HG03558 (cell line): ENCODE data around the gene RERGL.
"Not testable (repeated sequence)": the region's sequence is repeated elsewhere in the genome, so short reads cannot be mapped to it uniquely, and the experiment has no call there.

ENCODE experiments used
- ATAC-seq: cut with Tn5 transposase; IDR thresholded peaks from one replicate; pipeline ENCODE4 v1.9.1; 2021; ENCODE audit warnings: moderate number of reproducible peaks; ENCODE audit not compliant: unreplicated experiment; ENCODE audit errors: extremely low read depth

RERGL gene, protein sequence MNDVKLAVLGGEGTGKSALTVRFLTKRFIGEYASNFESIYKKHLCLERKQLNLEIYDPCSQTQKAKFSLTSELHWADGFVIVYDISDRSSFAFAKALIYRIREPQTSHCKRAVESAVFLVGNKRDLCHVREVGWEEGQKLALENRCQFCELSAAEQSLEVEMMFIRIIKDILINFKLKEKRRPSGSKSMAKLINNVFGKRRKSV

DNA sequence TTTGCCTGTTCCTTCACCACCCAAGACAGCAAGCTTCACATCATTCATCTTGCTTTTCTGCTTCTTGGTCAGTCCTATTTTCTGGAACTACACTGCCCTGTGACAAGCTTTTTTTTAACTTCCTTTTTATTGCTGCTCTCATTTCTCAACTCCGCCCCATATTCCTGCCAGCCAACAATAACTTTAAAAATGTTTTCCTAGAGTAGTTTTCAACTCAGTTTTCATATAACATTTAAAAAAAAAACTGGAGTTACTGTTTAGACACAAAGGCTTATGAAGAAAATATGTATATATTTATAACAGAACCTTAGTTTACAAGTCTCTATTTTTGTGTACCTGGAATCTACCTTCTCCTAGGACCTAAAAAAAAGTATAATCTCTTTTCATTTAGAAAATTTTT is at the start of gene RERGL:
RERGL (minus strand) TSS at position 101 of the 400 bp plus-strand sequence; CDS start at position 48, 53 bp downstream.
- ATAC-seq: no peak

DNA sequence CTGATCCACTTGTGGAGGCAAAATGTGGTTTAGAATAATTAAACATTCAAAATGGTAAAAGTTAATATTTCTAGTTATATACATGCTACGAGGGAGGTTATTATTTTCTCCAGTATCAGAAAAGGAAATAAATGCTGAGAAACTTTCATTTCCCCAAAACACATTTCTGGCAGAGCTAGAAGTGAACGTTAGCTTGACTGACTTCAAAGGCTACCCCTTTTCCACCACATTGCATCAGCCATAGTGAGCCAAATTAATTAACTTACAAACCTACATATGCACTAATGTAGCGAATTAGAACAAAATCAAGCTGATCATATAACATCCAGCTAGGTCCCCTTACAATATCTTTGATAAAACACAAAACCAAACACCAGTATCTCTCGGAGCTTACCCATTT is 49.3 kb upstream of the RERGL start:
- no peak for ATAC-seq

DNA sequence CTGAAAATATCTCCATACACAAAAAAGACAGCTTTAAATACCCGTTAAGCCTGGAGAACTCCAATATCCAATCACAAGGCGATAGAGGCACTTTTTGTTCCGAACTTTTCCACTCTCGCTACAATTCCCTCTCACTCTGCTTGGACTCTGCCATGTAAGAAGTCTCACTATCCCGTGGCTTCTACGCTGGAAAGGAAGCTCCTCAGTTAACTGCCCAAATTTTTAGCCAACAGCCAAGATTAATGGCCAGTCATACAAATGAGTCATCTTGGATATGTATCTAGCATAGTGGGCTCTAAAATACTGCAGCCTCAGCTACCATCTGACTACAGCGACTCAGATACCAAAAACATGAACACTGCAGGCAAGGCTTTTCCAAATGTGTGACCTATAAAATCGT is 45.5 kb upstream of the RERGL start:
- no peak for ATAC-seq

DNA sequence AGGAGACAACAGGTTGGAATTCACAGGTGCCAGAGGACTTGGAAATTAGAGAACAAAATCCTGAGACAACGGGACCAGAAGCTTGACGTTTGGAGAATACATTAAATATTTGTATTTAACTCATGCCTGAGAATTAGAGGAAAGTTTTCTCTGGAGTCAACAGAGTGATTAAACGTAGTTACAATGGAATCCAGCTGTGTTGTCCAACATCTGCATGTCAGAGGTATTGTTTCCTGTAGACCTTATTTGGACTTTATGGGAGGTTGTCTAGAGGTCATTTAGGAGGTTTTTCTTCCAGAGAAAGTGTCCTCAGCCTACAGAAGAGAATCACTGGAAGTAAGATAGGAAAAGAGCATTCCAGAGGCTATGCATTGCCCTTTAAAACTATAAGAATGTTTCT is 45.1 kb upstream of the RERGL start:
- ATAC-seq: no peak

DNA sequence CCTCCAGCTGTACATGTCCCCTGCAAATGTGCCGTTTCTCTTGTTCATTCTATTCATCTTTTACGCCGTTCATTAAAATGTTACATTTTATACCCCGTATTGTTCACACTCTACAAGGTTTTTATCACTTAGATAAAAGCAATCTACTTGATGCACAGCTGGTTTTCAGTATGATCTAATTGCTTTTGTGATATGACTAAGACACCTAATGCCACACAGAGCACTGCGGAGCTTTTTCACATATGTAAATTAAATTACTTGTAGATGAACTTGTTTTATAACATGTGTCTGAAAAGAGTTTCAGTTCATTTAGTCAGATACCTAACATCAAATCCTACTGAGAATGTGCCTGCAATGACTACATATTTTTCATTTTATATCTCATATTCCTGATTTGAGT is 40.9 kb upstream of the RERGL start:
- ATAC-seq: no peak

DNA sequence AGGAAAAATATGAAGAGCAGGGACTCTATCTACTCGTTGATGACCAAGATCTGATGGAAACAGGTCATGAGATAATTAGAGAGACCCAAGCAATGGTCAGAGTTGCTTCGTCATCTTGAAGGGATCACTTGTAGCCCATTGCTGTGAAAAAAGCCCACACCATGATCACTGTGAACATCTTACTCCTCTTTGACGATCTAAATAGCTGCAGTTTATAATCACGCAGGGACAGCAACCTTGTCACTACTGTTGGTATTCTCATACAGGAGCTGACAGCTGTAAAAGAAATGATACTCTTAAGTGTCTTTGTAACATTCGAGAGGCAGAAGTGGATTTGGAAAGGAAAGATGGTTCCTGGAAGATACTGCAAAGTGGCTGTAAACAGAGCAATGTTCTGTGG is 33.7 kb upstream of the RERGL start:
- ATAC-seq: no peak

DNA sequence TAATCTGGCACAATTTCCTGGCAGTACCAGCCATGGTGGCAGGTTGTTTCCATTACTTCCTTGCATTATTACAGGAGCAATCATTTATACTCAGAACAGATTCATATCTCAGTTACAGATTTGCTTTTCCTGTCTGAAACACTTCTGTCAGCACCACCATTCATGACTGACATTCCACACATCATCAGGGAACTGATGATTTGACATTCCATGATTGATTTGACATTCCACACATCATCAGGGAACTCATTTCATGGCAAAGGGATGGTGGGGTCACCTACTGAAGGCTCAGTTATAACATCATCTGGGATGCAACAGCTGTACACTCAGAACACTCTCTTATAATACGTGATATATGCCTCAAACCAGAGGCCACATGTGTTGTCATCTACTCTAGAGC is 30.9 kb upstream of the RERGL start:
- no peak for ATAC-seq

DNA sequence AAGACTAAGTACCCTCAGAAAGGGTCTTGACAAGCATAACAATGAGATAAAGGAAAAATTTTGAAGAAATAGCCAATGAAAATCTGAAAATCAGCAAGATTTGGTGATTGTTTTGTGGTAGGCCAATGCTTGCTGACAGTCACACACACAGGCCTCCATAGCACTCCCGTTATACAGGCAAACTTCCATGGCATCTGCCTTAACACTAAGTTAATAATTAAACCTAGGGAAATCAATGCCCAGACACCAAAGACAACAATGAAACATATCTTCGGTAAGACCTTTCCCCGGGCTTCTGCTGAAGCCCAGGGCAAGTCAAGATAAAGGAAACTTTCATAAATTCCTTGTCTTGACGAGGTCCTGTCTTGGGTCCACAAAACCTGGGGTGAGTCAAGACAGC is 18.6 kb upstream of the RERGL start:
- ATAC-seq: no peak

DNA sequence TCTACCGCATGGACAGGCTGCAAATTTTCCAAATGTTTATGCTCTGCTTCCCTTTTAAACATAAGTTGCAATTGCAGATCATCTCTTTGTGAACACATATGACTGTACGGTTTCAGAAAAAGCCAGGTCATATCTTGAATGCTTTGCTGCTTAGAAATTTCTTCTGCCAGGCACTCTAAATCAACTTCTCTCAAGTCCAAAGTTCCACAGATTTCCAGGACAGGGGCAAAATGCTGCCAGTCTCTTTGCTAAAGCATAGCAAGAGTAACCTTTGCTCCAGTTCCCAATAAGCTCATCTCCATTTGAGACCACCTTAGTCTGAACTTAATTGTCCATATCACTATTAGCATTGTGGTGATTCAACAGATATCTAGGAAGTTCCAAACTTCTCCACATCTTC is 13.6 kb upstream of the RERGL start:
- no peak for ATAC-seq

DNA sequence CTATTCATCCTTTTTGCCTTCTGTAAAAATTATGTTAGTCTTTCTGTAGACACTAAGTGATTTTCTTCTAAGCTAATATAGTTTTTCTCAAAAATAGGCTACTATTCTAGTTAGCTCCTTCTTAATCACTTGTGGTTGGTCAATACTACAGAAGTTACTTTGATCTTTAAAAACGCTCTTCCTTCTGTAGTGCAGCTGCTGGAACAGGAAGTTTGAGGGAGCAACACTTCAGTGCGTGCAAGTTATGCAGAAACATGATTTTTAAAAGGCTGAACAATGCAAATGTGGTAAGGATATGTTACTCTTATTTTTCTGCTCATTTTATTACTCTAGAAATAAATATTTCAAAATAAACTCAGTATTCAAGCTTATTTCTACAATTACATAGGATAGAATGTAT is 11.1 kb upstream of the RERGL start:
- no peak for ATAC-seq

DNA sequence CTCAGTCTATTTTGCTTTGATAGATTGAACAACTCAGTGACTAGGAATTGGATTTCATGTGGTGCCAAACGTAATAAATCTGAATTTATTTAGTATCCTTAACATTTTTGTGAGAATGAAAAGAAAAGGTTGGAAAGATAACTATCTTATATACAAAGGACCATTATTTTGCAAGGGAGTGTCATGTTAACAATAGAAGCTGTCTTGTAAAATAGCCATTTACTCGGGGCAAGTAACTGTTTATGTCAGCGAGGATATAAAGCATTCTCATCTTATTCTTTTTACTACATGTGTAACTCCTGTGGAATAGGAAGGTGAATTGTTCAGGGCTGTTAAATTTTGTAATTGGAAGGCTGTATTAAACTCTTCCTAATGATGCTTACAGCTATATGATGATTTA is 5.9 kb downstream of the RERGL start:
- no peak for ATAC-seq

DNA sequence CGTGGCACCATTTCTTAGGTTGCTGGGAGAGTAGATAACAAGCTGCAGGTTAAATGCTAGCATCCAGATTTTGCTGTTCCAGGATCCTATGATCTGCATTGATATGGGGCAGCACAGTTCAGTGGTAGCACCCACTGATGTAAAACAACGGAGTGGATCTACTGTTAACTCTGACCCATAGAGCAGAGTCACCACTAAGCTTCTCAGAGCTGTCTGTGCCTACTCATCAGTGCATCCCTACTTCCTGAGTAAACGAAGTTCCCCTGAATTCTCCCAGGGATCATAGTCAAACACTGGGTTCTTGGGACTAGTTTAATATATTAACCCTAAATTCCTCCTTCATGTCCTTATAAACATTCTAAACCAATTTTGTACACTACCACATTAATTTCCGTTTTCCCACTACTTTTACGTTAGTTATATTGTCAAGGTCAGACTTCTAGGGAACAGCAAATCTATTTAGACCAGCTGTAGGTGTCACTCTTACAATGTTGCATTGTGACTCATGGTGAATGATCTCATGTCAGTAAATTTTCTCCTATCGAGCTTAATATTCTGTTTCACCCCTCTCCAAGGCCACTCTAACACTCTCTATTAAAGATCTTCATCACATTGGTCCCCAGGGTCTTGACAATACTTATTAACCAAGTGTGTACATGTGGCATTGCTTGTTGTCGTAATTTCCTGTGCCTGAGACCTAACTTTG is 10.3 kb downstream of the RERGL start:
- ATAC-seq: no peak

DNA sequence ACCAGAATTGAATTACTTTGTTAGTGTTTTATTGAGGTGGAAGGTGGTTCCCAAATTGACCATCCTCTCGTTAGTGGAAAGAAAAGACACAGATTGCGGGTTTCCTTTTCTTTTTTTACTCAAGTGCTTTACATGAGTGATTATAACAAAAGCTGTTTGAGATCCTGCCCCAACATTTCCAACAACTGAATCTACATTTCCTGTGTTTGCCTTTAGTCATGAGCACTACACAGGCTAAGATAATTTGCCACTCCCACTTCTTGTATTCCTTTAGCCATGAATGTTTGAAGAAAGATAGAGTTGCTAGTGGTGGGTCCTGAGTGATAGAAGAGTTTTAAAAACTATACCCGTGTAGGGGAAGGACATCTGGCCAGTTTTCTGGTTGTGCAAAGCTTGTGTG is 16.0 kb downstream of the RERGL start:
- no peak for ATAC-seq

DNA sequence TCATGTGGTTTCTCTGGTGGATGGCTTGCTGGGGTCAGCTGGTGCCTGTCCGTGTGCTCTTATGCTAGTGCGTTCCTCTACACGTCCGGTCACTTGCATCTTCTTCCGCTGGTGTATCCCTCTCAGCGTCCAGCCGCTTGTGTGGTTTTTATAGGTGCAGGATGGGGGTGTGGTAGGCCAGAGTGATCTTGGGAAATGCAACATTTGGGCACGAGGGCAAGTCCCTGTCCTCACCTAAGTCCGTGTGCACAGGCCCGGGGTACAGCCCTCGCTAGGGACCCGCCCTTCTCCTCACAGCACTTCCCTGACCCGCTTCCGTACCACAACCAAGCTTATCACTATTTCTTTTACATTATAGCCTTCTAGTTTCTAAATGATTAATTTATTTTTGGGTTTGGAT is 17.3 kb downstream of the RERGL start:
- no peak for ATAC-seq

DNA sequence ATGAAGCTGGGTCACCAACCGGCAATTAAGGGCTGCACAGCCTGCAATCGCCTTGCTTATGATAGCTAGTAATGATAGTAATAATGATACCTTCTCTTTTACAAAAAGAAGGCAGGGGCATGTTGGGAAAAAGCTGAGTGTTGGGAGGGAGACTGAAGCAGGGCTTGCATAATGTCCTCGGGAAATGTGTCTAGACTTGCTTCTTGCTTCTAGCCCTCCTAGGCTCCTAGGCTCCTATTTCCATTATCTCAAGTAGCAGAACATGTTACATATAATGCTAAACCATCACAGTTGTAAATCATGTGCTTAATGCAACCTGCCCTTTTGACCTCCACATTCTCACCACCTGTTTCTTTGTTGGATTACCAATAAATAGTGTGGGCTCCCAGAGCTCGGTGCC is 18.7 kb downstream of the RERGL start:
- no peak for ATAC-seq

DNA sequence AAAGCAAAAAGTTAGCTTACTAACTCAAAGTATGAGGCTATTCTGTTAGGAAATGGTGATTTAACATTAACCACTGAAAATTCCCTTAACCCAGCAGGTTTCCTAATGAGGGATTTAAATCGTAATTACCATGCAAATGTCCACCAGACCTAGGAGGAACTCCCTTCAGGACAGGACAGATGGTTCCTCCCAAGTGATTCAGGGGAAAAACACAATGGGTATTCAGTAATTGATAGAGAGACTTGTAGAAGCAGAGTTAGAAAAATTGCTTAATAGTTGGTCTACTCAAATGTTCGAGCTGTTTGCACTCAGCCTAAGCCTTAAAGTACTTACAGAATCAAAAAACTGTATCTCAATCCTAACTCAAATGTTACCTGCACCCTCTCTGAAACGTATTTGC is 21.6 kb downstream of the RERGL start:
- ATAC-seq: no peak

DNA sequence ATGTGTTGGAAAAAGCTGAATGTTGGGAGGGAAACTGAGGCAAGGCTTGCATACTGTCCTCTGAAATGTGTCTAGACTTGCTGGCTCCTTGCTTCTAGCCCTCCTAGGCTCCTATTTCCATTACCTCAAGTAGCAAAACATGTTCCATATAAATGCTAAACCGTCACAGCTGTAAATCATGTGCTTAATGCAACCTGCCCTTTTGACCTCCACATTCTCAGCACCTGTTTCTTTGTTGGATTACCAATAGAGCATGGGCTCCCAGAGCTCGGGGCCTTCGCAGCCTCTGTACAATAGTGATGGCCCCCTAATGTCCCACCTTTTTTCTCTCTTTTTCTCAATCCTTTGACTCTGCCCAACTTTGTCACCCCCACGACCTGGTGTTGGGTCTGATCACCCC is 23.3 kb downstream of the RERGL start:
- ATAC-seq: no peak

DNA sequence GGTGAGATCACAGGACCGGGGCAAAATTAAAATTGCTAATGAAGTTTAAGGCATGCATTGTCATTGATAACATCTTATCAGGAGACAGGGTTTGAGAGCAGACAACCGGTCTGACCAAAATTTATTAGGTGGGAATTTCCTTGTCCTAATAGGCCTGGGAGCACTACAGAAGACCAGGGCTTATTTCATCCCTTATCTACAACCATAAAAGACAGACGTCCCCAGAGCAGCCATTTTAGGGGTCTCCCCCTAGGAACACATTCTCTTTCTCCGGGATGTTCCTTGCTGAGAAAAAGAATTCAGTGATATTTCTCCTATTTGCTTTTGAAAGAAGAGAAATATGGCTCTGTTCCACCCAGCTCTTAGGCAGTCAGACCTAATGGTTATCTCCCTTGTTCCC is 27.1 kb downstream of the RERGL start:
- ATAC-seq: not testable (repeated sequence)

DNA sequence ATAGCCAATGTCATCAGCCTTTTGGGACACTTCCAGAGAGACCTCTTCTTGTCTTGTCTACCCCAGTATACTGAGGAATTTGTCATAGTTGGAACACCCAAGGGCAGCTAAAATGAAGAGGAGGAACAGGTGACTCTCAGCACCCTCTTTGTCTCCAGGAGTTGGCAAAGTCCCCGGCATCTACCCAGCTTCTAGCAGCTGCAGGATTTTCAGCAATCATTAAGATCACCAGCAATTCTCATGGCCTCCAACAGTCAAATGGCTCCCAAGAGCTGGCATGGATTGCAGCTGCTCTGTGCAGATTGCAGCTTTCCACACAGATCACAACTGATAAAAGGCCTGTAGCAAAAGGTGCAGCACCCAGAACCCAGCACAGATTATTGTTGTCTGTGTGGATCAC is 32.9 kb downstream of the RERGL start:
- no peak for ATAC-seq

DNA sequence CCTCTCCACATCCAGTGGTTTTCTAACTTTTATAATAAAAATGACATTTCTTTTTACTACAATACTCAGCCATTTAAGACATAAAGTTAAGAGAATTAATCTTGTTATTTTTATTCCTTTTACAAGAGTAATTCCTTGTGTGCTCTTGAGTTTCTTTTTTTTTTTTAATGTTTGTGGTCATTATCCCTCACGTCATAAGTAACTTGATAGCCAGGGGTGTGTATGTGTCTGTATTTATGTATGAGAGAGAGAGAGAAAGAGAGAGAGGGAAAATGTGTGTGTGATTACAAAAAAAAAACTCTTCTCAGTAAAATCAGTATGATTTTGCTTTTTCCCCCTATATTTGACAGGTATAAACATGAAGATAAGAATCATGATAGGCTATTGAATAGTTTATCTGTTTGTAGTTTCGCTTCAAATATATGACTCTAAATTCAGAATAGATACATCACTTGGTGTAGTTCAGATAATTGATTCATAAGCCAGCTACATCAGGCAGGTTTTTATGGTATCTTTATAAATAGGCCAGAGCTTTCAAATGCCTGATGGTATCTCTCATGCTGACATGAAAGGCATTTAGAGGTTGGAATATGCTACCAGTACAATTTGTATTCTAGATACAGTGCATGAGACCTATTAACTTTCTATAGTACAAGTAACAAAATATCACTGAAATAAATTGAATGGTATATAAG is 34.9 kb downstream of the RERGL start:
- no peak for ATAC-seq

DNA sequence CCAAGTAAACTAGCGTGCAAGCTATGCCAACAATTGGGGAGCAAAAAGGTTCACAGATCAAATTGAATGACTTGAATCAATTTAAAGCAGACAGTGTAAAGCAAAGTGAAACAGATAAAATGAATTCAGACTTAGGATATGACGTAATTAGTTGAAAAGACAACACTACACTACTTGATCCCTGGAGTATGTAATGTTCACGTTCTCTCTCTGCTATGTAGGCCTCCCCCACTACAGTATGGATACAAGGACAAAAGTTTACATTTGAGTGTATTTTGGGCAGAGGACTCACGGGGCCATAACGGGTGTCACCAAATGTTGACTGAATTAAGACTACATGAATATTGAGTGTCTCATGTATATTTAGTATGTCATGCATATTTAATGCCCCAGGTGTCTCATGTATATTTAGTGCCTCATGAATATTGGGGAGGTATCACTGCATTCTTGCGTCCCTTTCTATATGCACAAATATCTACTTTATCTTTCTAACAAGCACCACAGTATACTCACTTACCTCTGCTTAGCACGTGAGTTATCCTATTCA is 44.5 kb downstream of the RERGL start:
- no peak for ATAC-seq
